GM12864 (cell line): Measurements from ENCODE around the gene LIF.

Experiments
- DNase-seq: peaks from one replicate; pipeline ENCODE4 v3.0.0-alpha.2; 2011; ENCODE audit warnings: low read depth
- H3K4me3 ChIP-seq: 2 replicates; pipeline ENCODE4 v1.5.1; 2011; ENCODE audit warnings: mild to moderate bottlenecking, low read depth, low read length, control low read depth
- CTCF ChIP-seq: IDR thresholded peaks from 2 replicates; pipeline ENCODE4 v1.5.1; 2011; ENCODE audit warnings: low read depth, mild to moderate bottlenecking, moderate library complexity, low read length, control low read depth, inconsistent platforms; ENCODE audit errors: missing control alignments

Gene LIF

GRCh38 chr22:30245985-30246813, at the start of gene LIF:
Gene LIF (minus strand): TSS chr22:30246759. CDS start chr22:30246695, 64 bp downstream.
- peak within 1 kb of the TSS; percentile 48 for H3K4me3 ChIP-seq
- no peak for TF ChIP-seq CTCF
- DNase-seq, result no peak

GRCh38 chr22:30296324-30296723, 49.8 kb upstream of the LIF start:
- no peak for DNase-seq
- no peak for TF ChIP-seq CTCF
- no peak overlapping the region for H3K4me3 ChIP-seq

- H3K4me3 ChIP-seq, result no peak overlapping the region
- no peak for TF ChIP-seq CTCF
- DNase-seq, result no peak
These were observed 49.0 kb upstream of the LIF start for GRCh38 chr22:30295576-30295975.

- DNase-seq, result no peak
- TF ChIP-seq CTCF, result no peak
- no peak overlapping the region for H3K4me3 ChIP-seq
These were observed 48.3 kb upstream of the LIF start for GRCh38 chr22:30294830-30295229.

DNA sequence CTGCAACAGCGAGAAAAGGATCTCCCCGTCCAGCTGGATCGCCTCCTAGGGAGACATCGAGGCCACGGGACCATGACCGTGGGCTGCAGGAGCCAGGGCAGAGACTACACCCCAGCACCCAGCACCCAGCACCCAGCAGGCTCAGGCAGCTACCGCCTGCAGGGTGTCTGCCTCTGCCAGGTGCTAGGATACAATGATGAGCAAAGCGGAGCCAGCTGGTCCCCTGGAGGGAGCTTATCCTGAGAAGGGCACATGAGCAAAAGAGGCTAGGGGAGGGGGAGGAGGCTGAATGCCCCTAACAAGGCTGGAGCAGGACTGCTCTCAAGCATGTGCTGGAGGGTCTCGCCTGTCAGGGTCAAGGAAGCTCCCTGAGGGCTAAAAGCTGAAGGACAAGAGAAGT, 47.5 kb upstream of the LIF start:
- no peak for TF ChIP-seq CTCF

GRCh38 chr22:30293026-30293425, 46.5 kb upstream of the LIF start:
- H3K4me3 ChIP-seq, result no peak overlapping the region
- no peak for TF ChIP-seq CTCF
- DNase-seq, result no peak

More for the DNA sequence above, 47.5 kb upstream of the LIF start:
- H3K4me3 ChIP-seq, result no peak overlapping the region
- no peak for DNase-seq
